ENCODE results near the gene ZC3H12D.

- TF ChIP-seq EZH2 (IDR thresholded peaks at IDR 0.05; ENCODE audit: low read depth) (no peak), CTCF (conservative IDR thresholded peaks at IDR 0.05) (no peak)
These were observed 17.0 kb upstream of the ZC3H12D start for GRCh38 chr6:149501768-149502167.
